NCI-H524 treated with DMSO at 0.1 percent for 48 hours (cell line): ENCODE data around the gene FAM53B.

Experiments
- DNase-seq: peaks from one replicate; lab custom pipeline; 2025; lab: John Stamatoyannopoulos, UW

FAM53B gene

GRCh38 chr10:124608093-124608721, 136.0 kb downstream of the FAM53B start:
- DNase-seq = no peak

GRCh38 chr10:124607693-124608092, 136.5 kb downstream of the FAM53B start:
- no peak for DNase-seq

GRCh38 chr10:124606822-124607221, 137.4 kb downstream of the FAM53B start:
- DNase-seq = no peak

DNA sequence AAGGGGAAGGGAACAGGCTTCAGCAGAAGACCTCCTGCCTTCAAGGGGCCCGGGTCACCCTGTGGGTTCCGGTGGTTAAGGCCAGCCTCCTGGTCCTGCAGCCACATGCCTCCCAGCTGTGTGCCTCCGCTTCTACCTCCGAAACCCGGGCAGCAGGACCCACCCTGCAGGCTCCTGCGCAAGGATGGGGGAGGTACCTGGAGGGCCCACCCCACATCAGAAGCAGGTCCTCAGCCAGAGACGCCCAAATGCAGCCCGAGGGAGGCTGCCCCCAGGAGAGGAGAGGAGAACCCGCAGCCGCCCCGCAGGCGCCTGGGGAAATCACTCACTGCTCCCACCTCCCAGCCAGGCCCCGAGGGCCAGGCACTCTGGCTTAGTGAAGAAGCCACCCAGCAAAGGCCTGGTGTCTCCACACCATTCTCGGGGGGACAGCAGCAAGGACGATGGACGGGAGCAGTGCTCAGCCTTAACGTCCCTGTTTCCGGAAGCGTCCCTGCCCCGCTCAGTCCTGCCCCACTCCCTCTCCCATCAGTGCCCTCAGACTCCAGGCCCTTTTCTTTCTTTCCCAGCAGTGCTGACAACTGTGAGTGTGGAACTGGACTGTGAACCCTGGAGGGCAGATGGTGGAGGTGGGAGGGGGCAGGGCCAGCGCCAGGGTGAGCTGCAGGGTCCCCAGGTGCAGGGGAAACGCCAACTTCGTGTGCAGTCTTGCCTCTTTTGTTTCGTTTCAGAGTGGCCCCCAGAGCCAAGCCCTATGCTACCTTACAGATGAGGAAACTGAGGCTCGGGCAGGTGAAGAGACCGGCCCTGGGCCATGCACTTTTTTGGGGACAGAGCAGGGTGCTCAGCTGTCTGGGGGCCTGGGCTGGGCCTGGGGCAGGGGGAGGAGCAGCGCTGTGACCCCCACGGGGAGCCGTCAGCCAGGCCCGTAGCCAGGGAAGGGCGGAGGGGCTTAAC, 138.0 kb downstream of the FAM53B start:
- no peak for DNase-seq

DNA sequence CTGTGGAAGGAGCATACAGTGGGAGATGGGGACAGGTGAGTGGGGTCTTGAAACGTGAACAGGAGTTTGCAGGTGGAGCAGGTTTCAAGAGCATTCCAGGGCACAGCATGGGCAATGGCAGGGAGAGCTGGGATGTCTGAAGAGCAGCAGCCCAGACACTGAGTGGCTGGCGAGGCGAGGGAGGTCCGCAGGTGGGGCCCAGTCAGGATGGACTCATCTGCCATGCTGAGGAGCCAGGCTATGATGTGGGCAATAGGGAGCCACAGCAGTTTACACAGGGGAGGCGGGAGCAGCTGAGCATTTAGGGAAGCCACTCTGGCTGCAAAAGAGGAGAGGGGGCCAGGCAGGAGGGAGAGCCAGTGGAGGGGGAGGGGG, 138.7 kb downstream of the FAM53B start:
- DNase-seq = no peak

DNA sequence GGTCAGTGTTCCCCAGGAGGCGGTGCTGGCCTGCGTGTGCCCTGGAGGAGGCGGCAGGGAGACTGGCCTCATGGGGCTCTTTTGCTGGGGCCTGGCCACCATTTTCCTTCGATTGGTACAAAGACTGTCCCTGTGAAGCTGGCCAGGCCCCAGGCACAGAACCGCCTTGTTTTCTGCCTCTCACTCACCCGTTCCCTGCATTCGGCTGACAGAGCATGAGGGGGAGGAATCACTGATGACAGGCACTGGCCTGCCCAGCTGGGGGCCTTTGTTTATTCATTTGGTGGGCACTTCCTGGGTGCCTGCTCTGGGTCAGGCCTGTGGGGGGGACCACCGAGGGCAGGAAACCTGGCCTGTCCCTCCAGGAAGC, 139.2 kb downstream of the FAM53B start:
- DNase-seq = no peak

DNA sequence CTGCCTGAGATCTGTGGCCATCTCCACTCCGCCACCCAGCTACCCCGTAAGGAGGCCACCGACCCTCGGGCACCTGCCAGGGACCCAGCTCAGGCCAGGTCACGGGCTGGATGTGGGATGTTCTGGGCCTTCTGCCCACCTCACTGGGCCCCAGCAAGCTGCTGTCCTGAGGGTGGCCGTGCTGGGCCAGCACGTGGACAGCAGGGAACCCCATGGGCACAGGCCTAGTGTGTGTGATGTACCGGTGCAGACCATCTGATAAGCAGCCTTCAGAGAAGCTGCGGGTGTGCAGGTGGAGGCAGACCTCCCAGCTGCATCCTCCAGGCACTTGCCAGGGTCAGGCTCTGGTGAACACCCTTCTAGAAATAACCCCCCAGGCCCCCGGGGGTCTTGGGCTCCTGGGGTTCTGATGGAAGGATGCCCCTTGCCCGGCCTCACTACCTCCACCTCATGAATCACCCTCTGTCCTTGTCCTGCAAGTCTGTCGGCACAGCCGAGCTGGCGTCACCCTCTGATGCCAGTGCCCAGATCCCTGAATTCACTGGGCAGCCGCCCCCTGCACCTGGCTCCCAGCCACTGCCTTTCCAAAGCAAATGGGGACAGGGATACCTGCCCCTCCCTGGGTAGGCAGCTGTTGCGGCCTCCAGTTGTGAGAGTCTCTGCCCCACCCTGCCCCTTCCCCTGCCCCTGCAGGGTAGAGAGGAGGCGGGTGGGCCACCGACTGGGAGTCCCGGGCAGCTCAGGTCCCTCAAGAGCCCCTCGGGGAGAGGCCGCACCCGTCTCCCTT, 139.8 kb downstream of the FAM53B start:
- DNase-seq = no peak

DNA sequence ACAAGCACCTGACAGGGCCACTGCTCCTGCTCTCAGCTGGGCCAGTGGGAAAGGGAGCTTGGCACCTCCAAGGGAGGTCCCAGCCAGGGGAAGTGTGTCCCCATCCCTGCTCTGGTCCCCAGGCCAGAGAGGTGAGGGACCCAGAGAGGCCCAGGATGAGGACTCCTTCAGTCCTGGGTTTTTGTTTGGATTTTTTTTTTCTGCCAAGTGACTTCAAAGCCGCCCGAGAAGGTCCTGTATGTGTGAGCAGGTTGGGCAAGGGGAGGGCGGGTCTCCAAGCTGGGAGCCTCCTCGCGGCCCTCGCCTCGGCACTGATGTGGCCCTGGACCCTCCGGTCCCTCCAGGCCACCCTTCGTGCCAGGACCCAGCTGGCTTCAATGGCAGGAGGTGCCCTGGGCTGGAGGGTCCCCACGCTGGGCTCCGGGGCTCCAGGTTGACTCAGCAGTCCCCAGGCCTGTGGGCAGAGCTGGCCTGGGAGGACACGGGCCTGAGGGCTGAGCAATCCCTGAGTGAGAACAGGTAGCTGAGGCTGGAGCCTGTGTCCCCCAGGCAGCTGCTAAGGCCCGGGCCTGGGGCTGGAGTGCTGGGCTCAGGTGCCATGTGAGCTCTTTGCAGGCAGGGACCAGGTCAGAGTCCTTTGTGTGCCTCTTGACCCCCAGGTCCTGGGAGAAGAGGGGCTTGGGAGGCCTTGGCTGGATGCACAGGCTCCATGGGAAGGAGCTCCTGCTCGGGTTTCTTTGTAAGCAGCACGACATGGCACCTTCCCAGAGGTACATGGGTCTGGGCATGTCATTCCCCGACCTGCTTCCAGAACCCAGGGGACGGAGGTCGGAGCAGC, 140.6 kb downstream of the FAM53B start:
- no peak for DNase-seq

- no peak for DNase-seq
These were observed 141.4 kb downstream of the FAM53B start for GRCh38 chr10:124602646-124603365.

DNA sequence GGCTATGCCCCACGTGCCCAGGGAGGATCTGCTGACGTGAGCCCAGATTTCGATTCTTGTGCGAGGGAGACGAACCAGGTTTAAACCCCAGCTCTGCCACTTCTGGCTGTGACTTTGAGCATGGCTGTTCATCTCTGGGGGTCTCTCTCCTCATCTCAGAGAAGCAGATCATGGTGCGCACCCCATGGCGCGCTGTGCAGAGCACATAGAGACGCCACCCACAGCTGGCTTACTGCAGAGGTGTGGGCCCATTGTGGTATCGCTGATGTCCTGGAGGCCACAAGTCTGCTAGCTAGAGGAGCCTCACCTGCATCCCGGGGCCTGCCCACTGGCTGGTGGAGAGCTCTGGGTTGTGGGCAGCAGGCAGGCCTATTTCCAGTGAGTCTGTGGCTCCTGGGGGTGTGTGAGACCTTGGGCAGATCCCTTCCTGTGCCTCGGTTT, 142.0 kb downstream of the FAM53B start:
- DNase-seq = no peak

- no peak for DNase-seq
These were observed 142.6 kb downstream of the FAM53B start for GRCh38 chr10:124601431-124602120.

DNA sequence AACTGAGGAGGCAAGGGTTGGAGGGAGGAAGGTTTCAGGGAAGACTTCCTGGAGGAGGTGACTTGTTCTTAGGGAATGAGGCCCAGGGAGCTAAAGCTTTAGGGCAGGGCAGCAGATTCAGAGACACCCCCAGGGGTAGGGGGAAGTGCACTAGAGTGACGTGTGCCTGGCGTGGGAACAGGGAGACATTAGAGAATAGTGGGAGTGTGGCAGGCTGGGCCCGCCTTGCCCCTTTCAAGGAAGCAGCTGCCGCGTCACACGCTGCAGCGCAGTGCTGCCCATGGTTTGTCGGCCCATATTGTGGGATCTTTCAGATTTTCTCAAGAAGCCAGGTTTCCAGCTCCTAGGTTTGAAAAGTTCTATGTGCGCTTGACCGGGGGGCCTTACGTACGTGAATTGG, 143.2 kb downstream of the FAM53B start:
- DNase-seq = no peak

GRCh38 chr10:124600051-124600880, 143.9 kb downstream of the FAM53B start:
- no peak for DNase-seq

- no peak for DNase-seq
These were observed 144.6 kb downstream of the FAM53B start for GRCh38 chr10:124599588-124600050.

DNA sequence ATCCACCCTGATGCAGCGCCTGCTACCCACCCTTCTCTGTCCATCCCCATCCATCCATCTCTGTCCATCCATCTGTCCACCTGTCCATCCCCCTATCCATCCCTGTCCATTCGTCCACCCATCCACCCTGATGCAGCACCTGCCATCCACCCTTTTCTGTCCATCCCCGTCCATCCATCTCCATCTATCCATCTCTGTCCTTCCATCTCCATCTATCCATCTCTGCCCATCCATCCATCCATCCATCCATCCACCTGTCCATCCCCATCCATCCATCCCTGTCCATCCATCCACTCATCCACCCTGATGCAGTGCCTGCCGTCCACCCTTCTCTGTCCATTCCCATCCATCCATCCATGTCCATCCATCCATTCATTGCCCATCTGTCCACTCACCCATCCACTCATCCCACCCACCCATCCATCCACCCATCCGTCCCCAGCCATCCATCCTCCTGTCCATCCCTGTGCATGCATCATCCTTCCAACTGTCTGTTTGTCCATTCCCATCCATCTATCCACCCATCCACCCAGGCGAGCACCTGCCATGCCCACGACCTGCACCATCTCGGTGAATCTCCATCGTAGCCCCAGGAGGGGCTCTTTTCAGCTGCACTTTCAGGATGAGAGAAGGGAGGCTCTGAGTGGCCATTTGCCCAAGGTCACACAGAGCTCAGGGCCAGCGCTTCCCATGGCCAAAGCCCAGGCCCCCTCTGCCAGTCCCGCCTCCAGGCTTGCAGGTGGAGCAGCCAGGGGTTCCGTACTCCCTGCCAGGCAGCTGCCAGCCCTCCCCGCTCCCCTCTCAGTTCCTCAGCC, 145.2 kb downstream of the FAM53B start:
- DNase-seq = no peak

GRCh38 chr10:124598196-124598595, 146.0 kb downstream of the FAM53B start:
- DNase-seq = no peak

GRCh38 chr10:124597846-124598165, 146.4 kb downstream of the FAM53B start:
- no peak for DNase-seq

DNA sequence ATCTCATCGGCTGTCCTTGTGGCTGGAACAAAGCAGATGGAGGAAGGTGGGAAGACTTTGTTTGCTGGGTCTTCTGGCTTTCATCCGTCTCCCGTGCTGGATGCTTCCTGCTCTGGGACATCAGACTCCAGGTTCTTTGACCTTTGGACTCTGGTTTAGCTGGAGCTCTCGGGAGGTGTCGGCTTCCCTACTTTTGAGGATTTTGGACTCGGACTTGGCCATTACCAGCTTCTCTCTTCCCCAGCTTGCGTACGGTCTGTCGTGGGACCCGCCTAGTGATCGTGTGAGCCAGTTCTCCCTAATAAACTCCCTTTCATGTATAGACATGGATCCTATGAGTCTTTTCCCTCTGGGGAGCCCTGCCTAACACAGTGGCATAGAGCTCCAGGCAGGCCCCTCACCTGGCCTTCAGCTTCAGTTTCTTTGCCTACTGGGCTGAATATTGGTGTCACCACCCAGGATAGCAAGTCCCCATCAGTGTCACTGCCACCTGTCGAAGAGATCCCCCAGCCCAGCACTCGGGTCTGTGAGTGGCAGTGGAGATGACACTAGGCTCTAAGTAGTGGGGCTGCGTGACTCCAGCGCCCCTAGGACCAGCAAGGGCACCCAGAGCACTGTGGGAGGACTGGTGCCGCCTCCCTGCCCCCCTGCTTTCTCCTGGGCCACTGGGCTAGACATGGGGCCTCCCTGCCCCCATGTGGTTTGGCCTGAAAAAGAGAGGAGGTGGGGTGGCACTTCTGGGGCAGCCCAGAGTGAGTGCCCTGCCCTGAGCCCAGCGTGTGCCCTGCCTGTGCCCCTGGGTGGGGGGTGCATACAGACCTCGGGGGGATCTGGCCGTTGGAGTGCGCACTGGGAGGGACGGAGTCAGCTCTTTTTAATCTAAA, 147.0 kb downstream of the FAM53B start:
- DNase-seq = no peak
